ENCODE data around the gene UIMC1. TPM values are rescaled to one million over a fixed set of nuclear protein-coding genes. Genes with fewer than 3 reads are reported as not detected.

Gene UIMC1
- total RNA-seq, 1 donor, result 15.3 TPM

GRCh38 chr5:176888016-176888864, 118.3 kb downstream of the UIMC1 start:
- no peak for DNase-seq (ENCODE audit: low read depth in 2 of 3, low spot score in 2 of 3)

- DNase-seq (ENCODE audit: low read depth in 2 of 3, low spot score in 2 of 3), result no peak
Measured at GRCh38 chr5:176887252-176887849, 119.2 kb downstream of the UIMC1 start.

DNA sequence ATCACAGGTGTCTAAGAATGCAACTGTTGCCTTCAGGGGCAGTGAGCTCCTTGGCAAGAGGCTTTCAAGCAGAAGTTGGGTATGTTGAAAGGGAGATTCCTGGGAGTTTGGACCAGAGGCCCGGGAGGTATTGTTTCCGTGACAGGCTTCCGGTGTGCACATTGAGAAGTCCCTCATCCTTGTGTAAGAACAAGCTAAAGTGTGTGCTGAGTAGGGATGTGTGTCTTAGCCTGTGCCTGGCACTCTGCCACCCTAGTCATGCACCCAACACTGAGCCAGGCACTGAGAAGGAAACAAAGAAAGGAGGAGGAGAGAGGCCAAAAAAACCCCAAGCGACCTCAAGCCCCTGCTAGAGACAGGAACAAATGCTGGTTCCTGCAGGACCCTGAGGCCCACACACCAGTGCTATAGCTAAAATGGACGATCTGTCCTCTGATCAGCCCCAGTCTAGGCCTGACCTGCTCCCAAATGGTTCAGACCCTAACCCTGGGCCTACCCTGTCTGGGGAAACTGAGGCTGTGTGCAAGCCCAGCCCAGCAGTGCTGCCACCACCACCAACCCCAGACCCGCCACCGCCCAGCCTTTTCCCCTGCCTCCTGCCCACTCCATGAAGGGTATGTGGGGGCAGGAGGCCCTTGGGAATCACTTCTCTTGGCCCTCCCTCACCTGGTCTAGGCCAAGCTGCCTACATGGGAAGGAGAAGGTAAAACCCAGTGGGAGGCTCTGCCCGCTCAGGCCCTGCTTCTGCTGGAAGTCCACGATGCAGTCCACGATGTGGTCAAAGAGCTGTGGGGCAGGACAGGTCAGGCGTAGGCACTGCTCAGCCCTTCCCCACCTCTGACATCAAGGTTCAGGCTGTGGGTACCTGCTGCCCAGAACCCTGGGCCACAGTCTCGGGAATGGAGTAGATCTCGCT, 120.0 kb downstream of the UIMC1 start:
- no peak for DNase-seq (ENCODE audit: low read depth in 2 of 3, low spot score in 2 of 3)

- DNase-seq (ENCODE audit: low read depth in 2 of 3, low spot score in 2 of 3), result no peak
Measured at GRCh38 chr5:176884571-176884890, 122.0 kb downstream of the UIMC1 start.

DNA sequence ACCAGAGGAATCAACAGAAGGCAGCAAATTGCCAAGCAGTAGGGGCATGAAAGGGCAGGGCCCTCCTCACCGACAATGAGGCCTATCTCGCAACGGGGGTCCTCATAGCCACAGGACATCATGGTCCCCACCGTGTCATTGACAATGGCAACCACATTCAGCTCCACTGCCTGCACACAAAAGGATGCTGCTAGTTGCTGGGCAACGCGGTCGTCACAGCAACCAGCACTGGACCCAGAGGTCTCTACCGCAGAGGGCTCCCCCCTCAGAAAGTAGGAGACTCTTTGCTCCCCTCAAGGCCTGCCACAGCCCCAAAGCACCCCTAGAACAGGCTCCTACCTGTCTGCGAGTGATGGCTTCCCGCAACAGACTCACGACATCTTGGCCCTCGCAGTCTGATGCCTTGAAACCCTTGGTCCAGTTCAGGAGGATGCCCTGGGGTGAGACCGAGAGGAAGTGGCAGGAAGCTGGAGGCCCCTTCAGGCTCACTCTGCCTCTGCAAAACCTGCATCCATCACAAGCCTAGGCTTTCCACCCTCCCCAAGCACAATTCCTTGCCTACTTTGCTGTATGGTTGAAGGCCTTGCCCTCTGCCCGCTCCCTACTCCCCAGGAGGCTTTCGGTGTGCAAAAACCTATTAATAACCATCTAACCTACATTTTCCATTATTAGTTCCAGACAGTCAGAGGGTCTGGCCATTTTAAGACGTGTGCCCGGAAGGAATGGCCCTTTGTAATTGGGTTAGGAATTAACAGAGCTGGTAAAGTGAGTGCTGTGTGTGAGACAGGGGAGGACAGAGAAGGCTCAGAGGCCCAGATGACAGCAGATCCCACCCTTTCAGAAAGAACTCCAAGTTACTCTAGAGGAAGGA, 122.6 kb downstream of the UIMC1 start:
- no peak for DNase-seq (ENCODE audit: low read depth in 2 of 3, low spot score in 2 of 3)

DNA sequence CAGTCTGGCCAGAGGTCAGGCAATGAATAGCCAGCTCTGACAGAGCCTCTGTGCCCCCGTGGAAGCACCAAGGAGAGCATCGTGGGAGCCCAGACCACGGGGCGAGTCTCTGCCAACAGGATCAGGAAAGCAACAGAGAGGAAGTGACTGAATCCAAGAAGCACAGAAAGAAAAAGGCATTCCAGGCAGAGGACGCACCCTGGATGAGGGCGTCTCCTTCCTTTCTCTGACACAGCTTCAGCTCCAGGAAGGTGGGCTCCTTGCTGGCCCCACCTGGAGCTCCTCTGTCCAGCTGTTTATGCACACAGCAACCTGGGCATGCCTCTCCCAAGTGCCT, 124.0 kb downstream of the UIMC1 start:
- DNase-seq (ENCODE audit: low read depth in 2 of 3, low spot score in 2 of 3), result no peak

DNA sequence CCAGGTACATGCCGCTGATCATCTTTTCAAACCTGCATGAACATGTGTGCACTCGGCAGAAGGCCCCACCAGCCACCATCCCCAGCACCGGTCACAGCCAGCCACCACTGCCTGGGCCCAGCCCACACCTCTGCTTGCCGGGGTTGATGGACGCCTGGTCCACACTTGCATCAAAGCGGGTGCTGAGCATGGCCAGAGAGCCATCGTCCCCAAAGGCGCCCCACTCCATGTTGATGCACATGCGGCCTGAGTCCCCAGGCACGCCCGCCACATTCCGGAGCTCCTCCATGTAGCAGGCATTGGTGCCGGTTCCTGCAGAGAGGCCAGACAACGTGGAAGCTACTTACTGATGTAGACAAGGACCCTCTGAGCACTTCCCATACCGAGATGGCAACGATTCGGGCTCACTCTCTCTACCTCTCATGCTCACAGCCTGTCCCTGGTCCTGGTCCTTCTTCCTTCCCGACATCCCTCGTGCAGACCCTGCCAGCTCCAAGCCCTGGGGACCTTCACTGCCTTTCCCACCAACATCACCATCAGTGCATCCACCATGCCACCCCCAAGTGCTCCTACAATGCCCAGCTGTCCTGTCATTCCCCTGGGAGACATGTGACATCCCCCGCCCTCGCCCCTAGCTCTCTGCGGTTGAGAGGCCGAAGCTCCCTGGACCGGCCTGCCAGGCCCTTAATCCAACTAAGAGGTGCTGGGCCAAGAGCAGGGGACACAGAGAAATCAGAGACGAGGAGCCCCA, 124.6 kb downstream of the UIMC1 start:
- no peak for DNase-seq (ENCODE audit: low read depth in 2 of 3, low spot score in 2 of 3)

- DNase-seq (ENCODE audit: low read depth in 2 of 3, low spot score in 2 of 3), result no peak
Measured at GRCh38 chr5:176881021-176881749, 125.4 kb downstream of the UIMC1 start.

GRCh38 chr5:176880366-176881020, 126.1 kb downstream of the UIMC1 start:
- no peak for DNase-seq (ENCODE audit: low read depth in 2 of 3, low spot score in 2 of 3)

GRCh38 chr5:176879663-176880361, 126.8 kb downstream of the UIMC1 start:
- DNase-seq (ENCODE audit: low read depth in 2 of 3, low spot score in 2 of 3), result no peak

DNA sequence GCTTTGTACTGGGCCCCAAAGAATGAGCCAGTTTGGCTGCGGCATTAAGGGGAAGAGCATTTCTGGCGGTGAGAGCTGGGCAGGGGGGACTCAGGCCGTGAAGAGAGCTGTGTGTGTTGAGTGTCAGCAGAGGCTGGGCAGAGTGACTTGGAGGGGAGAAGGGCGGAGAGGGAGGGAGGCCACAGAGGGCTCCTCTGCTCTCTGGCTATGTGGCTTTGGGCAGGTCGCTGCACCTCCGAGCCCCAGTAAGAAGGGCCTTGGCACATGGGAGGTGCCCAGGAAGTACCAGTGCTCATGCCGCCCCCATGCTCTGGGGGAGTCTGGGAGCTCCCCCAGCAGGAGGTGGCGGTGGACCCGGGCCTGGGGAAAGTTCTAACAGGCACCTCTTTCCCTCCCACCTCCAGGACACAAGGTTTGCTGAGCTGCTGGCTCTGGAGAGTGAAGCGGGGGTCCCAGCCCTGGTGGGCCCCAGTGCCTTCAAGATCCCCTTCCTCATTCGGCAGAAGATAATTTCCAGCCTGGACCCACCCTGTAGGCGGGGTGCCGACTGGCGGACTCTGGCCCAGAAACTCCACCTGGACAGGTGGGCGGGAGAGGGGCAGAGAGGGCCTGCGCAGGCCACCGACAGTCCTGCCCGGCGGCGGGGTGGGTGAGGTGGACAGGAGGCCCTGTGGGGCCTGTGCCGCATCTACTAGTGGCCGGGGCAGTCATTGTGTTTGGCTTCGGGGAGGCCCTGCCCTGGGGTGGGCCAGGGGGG, 127.5 kb downstream of the UIMC1 start:
- no peak for DNase-seq (ENCODE audit: low read depth in 2 of 3, low spot score in 2 of 3)

DNA sequence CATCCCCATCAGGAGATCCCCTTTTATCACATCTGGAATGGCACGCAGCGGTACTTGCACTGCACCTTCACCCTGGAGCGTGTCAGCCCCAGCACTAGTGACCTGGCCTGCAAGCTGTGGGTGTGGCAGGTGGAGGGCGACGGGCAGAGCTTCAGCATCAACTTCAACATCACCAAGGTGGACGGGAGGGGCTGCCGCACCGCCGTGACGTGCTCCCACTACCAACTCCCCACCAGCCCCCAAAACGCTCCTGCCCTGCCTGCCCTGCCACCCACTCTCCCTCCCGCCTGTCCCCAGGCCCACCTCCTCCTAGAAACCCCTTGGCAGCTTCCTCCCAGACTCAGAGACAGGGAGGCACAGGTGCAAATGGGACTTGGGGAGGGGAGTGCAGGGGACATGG, 128.1 kb downstream of the UIMC1 start:
- no peak for DNase-seq (ENCODE audit: low read depth in 2 of 3, low spot score in 2 of 3)

DNA sequence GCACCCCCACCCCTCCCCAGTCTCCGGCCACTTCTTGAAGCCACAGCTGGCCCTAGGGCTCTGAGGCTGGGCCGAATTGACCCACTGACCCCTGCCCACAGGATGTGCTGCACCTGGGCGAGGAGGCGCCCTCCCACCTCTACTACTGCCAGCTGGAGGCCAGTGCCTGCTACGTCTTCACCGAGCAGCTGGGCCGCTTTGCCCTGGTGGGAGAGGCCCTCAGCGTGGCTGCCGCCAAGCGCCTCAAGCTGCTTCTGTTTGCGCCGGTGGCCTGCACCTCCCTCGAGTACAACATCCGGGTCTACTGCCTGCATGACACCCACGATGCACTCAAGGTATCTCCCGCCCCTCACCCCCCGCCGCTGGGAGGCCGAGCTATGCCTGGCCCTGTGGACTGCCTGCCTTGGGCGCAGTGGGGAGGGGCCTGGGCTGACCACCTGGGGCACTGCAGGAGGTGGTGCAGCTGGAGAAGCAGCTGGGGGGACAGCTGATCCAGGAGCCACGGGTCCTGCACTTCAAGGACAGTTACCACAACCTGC, 128.7 kb downstream of the UIMC1 start:
- no peak for DNase-seq (ENCODE audit: low read depth in 2 of 3, low spot score in 2 of 3)

DNA sequence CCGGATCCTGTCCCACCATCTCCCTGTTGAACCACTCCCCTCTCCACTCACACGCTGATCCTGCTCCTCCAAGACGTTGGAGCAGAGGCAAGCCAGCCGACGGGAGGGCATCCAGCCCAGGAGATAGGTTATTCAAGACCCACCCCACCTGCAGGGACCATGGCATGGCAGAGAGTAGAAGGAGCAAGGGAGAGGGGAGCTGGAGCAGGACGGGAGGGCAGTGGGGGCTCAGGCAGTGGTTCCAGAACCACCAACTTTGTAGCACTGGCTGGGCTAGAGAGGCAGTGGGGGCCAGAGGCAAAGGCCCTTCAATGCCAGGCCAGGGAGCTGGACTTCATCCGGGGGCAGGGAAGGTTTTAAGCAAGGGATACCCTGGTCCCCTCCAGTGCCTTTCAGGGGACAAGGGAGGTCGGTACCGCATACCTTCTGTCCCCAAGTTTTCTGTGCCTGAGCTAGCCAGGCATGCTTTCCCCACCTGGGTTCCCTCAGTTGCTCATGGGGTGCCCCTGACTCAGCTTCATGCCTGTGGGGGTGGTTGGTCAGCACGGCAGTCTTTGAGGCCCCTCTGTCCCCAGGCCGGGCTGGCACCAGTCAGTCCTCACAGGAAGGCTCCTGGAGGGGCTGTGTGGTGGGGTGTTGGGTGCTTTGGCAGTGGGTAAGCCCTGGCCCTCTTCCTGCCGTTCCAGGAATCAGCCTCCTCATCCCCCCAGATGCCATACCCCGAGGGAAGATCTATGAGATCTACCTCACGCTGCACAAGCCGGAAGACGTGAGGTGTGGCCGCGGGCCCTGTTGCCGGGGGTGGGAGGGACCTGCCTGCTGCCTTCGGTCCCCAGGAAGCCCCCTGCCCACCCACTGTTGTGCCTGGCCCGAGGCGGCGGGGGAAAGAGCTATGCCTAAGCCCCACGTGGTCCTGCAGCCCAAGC, 129.8 kb downstream of the UIMC1 start:
- DNase-seq (ENCODE audit: low read depth in 2 of 3, low spot score in 2 of 3), result no peak

GRCh38 chr5:176875783-176876505, 130.6 kb downstream of the UIMC1 start:
- peak in 2 of 3 donors; percentile 39 to 63 for DNase-seq (ENCODE audit: low read depth in 2 of 3, low spot score in 2 of 3)

Data from hematopoietic multipotent progenitor cell (in vitro differentiated cells).